Adrenal gland (tissue), 12 donors: ENCODE results near the gene ZSCAN12. TPM values are rescaled to one million over a fixed set of nuclear protein-coding genes. Genes with fewer than 3 reads are reported as not detected.
A peak's percentile ranks its signal among the peaks of the same experiment; 100 is the strongest.

ENCODE experiments used
- DNase-seq, 7 donors: peaks; one replicate each; pipeline ENCODE4 v3.0.0-alpha.2; 2019 to 2020
- H3K27ac ChIP-seq, 5 donors: fragments of 200-600 bp; sonication (generic) in 4 of 5; 1 replicate in 3 of 5; 2 replicates in 2 of 5; pipeline versions ENCODE4 v1.5.1 to v1.8.0; 2016 to 2020; ENCODE audit warnings: mild to moderate bottlenecking in 1 of 5
- H3K27me3 ChIP-seq: fragments of 200-600 bp; 2 replicates; pipeline ENCODE4 v1.8.0; 2021
- H3K36me3 ChIP-seq, 2 donors: fragments of 200-600 bp; replicated peaks in 1 of 2; 1 replicate in 1 of 2; 2 replicates in 1 of 2; pipeline versions ENCODE4 v1.5.1 to v1.8.0; 2018 to 2022
- H3K4me1 ChIP-seq, 2 donors: fragments of 200-600 bp; replicated peaks in 1 of 2; 1 replicate in 1 of 2; 2 replicates in 1 of 2; pipeline versions ENCODE4 v1.5.1 to v1.8.0; 2018 to 2021
- H3K4me3 ChIP-seq, 4 donors: fragments of 200-600 bp; sonication (generic) in 3 of 4; one replicate each; pipeline ENCODE4 v1.5.1; 2016 to 2018
- H3K9me3 ChIP-seq, 3 donors: fragments of 200-600 bp; sonication (generic) in 1 of 3; replicated peaks in 1 of 3; 1 replicate in 2 of 3; 2 replicates in 1 of 3; pipeline versions ENCODE4 v1.5.1 to v1.8.0; 2016 to 2021
- CTCF ChIP-seq, 6 experiments: fragments of 450-650 bp in 4 of 6; fragments of 200-600 bp in 2 of 6; sonication (generic) in 1 of 6; IDR thresholded peaks; 1 replicate in 5 of 6; 2 replicates in 1 of 6; pipeline versions ENCODE4 v1.5.1 to v1.8.0; 2016 to 2021; ENCODE audit warnings: antibody characterized with exemption in 6 of 6, mild to moderate bottlenecking in 2 of 6, moderate library complexity in 1 of 6
- POLR2A ChIP-seq, 2 donors: fragments of 450-650 bp; IDR thresholded peaks; one replicate each; pipeline ENCODE4 v1.6.1; 2017; ENCODE audit warnings: antibody characterized with exemption in 2 of 2, mild to moderate bottlenecking in 2 of 2, moderate library complexity in 1 of 2
- WGBS, 4 donors: extraction: QIAGEN DNeasy Blood & Tissue Kit in 2 of 4; methylation state at CpG; one replicate each; pipeline versions ENCODE4 v1.1.5 to v1.1.7; 2013 to 2017; 5-methylcytosine and 5-hydroxymethylcytosine counted together
- intact Hi-C, 2 donors: fragments of 100-400 bp; cut with DNase I; formaldehyde crosslinking; loops; one replicate each; pipeline versions ENCODE4 v1.14.1 to v1.15.0; 2022 to 2023
- polyA plus RNA-seq, 3 donors: library from polyadenylated mRNA; stranded (reverse); fragments of 200-250 nt in 2 of 3; fragments of 350-450 nt in 1 of 3; fragmentation: Illumina TruSeq in 1 of 3; extraction: RNeasy Lipid Tissue Mini Kit (QIAGEN cat#74804) in 1 of 3; gene quantifications; one replicate each; pipeline ENCODE4 v1.2.3, GENCODE V29; 2013 to 2014
- total RNA-seq, 9 donors: library from RNA; depleted of rRNA in 4 of 9; stranded (reverse); fragments of >200 nt in 4 of 9; fragments of 120-200 nt in 1 of 9; fragmentation: NEBNext Ultra II Directional in 1 of 9; extraction: Animal tissue kit (Norgen Biotek cat#: 25700) in 1 of 9; gene quantifications; one replicate each; pipeline versions ENCODE4 v1.1.0 to v1.2.4, GENCODE V29; 2013 to 2023
- donor health status: healthy with polysubstance abuse.
- donor health status: Bipolar disorder and iron deficiency.
- donor health status: DM: yes; HTN: yes; CAD: no.
- donor health status: DM: no; HTN: no; CAD: no.
- donor health status: DM: no; HTN: no; CAD: no.
- donor health status: DM: yes; HTN: yes; CAD: no.

ZSCAN12 gene
- total and polyA plus RNA-seq, 12 donors = 1.0 to 10.7 (median 4.6) TPM

GRCh38 chr6:28349892-28350737 lies 49.4 kb downstream of the ZSCAN12 start, which contains the start of gene ZKSCAN3:
Gene ZKSCAN3 (plus strand): TSS chr6:28349947. CDS start chr6:28359587, 9,640 bp downstream.
- Histone ChIP-seq H3K9me3 (no peaks in the 10 kb centered on the region), H3K36me3 (no peaks in the 10 kb centered on the region), H3K4me3 (peak within 1 kb of the TSS; percentile 44 to 71 (median 64)), H3K4me1 (peaks cover 4 to 17% of the 10 kb centered on the region in 2 donors), H3K27me3 (no peaks in the 10 kb centered on the region), H3K27ac (peak within 1 kb of the TSS in 4 of 5 donors; percentile 57 to 82 (median 68))
- intact Hi-C loops = loop anchor here (10.0 kb wide), 5 partner anchors 65 to 445 kb away; partner anchors contain the start of genes NKAPL (in 1 of the 2), PGBD1 (in 1 of the 2), ZKSCAN4 (in 1 of the 2) and ZNF165 (in 1 of the 2)
- peak; percentile 84 to 93 (median 88) for DNase-seq
- no peak for TF ChIP-seq CTCF (IDR thresholded peaks at IDR 0.05)
- peak in 1 of 2 donors; percentile 59 for TF ChIP-seq POLR2A (IDR thresholded peaks at IDR 0.05)
- 1% methylated on average over 20 to 30 of the region's 30 CpGs for WGBS, 4 donors

- TF ChIP-seq CTCF (IDR thresholded peaks at IDR 0.05) = no peak
- H3K27ac ChIP-seq = peak overlapping the region in 4 of 5 donors; percentile 57 to 82 (median 68)
- H3K4me1 ChIP-seq = peaks cover 4 to 14% of the 10 kb centered on the region in 2 donors
- peak overlapping the region in 3 of 4 donors; percentile 44 to 71 (median 65) for H3K4me3 ChIP-seq
- H3K27me3 ChIP-seq = no peaks in the 10 kb centered on the region
- intact Hi-C loops = no loop called here
- WGBS, 4 donors = 0 to 2% (median 2%) methylated on average over 9 of the region's 9 CpGs
- DNase-seq = no peak
- no peaks in the 10 kb centered on the region for H3K9me3 ChIP-seq
- H3K36me3 ChIP-seq = no peaks in the 10 kb centered on the region
These were observed 50.1 kb downstream of the ZSCAN12 start for GRCh38 chr6:28349344-28349891.

- intact Hi-C loops = no loop called here
- DNase-seq = no peak
These were observed 52.4 kb downstream of the ZSCAN12 start for GRCh38 chr6:28347119-28347518.

More at GRCh38 chr6:28347119-28347518, 52.4 kb downstream of the ZSCAN12 start:
- no peaks in the 10 kb centered on the region for H3K36me3 ChIP-seq
- H3K4me3 ChIP-seq = no peak overlapping the region
- TF ChIP-seq POLR2A (IDR thresholded peaks at IDR 0.05) = no peak
- no peak for TF ChIP-seq CTCF (IDR thresholded peaks at IDR 0.05)
- no peaks in the 10 kb centered on the region for H3K27me3 ChIP-seq
- no peak overlapping the region for H3K27ac ChIP-seq
- H3K9me3 ChIP-seq = no peaks in the 10 kb centered on the region
- peaks cover 4 to 14% of the 10 kb centered on the region in 2 donors for H3K4me1 ChIP-seq
- 28 to 35% (median 29%) methylated on average over 2 of the region's 2 CpGs for WGBS, 4 donors
